Activated T-cell treated with anti-CD3 and anti-CD28 coated beads, Interleukin-2, amount 50 U/mL, for 4 hours (primary cell): ENCODE data around the gene FSCN2. TPM values are rescaled to one million over a fixed set of nuclear protein-coding genes. Genes with fewer than 3 reads are reported as not detected.

Source experiments
- ATAC-seq, 2 donors: fragments of 200-7000 bp; cut with Tn5 transposase; one replicate each; pipeline ENCODE4 v1.10.0; 2021
- DNase-seq: peaks from one replicate; pipeline ENCODE4 v3.0.0-alpha.2; 2020
- H3K27me3 Mint-ChIP-seq: one replicate; pipeline ENCODE4 v1.8.0; 2021; ENCODE audit warnings: low read depth, mixed read lengths
- H3K36me3 Mint-ChIP-seq: one replicate; pipeline ENCODE4 v1.8.0; 2022; ENCODE audit warnings: mixed read lengths; ENCODE audit not compliant: insufficient read depth
- H3K4me1 Mint-ChIP-seq: one replicate; pipeline ENCODE4 v1.8.0; 2021; ENCODE audit warnings: low read depth, mixed read lengths
- H3K4me3 Mint-ChIP-seq: one replicate; pipeline ENCODE4 v1.8.0; 2021; ENCODE audit warnings: mild to moderate bottlenecking, moderate library complexity, mixed read lengths
- H3K9me3 Mint-ChIP-seq: one replicate; pipeline ENCODE4 v1.8.0; 2021; ENCODE audit warnings: mixed read lengths
- total RNA-seq, 3 donors: library from RNA; stranded (reverse); gene quantifications; one replicate each; pipeline ENCODE4 v1.2.1, GENCODE V29; 2021

The FSCN2 gene
- total RNA-seq, 3 donors from 2014 or later = 0.33 to 0.58 TPM; not detected in 1

GRCh38 chr17:81556175-81556691 is 28.1 kb downstream of the FSCN2 start:
- DNase-seq (no peak), ATAC-seq (no peak)
- Mint-ChIP-seq H3K9me3 (no peaks in the 10 kb centered on the region), H3K36me3 (peaks cover 15% of the 10 kb centered on the region), H3K4me1 (peaks cover 21% of the 10 kb centered on the region), H3K27me3 (no peaks in the 10 kb centered on the region), H3K4me3 (no peak overlapping the region)

- DNase-seq (no peak), ATAC-seq (no peak)
- H3K36me3 Mint-ChIP-seq = peaks cover 15% of the 10 kb centered on the region
- H3K27me3 Mint-ChIP-seq = no peaks in the 10 kb centered on the region
- no peaks in the 10 kb centered on the region for H3K9me3 Mint-ChIP-seq
- peaks cover 18% of the 10 kb centered on the region for H3K4me1 Mint-ChIP-seq
- no peak overlapping the region for H3K4me3 Mint-ChIP-seq
Measured at GRCh38 chr17:81556863-81557262, 28.7 kb downstream of the FSCN2 start.

- Mint-ChIP-seq H3K36me3 (peaks cover 15% of the 10 kb centered on the region), H3K4me1 (peaks cover 18% of the 10 kb centered on the region), H3K4me3 (no peak overlapping the region), H3K27me3 (no peaks in the 10 kb centered on the region), H3K9me3 (no peaks in the 10 kb centered on the region)
- ATAC-seq = no peak
- no peak for DNase-seq
Measured at GRCh38 chr17:81557276-81558114, 29.3 kb downstream of the FSCN2 start.

GRCh38 chr17:81558115-81558468 is 29.9 kb downstream of the FSCN2 start:
- no peaks in the 10 kb centered on the region for H3K27me3 Mint-ChIP-seq
- ATAC-seq (no peak), DNase-seq (no peak)
- no peaks in the 10 kb centered on the region for H3K9me3 Mint-ChIP-seq
- H3K4me3 Mint-ChIP-seq = no peak overlapping the region
- H3K4me1 Mint-ChIP-seq = peaks cover 18% of the 10 kb centered on the region
- H3K36me3 Mint-ChIP-seq = peaks cover 15% of the 10 kb centered on the region

- Mint-ChIP-seq H3K4me3 (no peak overlapping the region), H3K4me1 (peaks cover 7% of the 10 kb centered on the region), H3K9me3 (no peaks in the 10 kb centered on the region), H3K36me3 (peaks cover 15% of the 10 kb centered on the region), H3K27me3 (no peaks in the 10 kb centered on the region)
- ATAC-seq = no peak
- no peak for DNase-seq
Measured at GRCh38 chr17:81558941-81559806, 31.0 kb downstream of the FSCN2 start.

GRCh38 chr17:81561494-81561885 is 33.3 kb downstream of the FSCN2 start:
- no peak overlapping the region for H3K4me3 Mint-ChIP-seq
- H3K27me3 Mint-ChIP-seq = no peaks in the 10 kb centered on the region
- H3K9me3 Mint-ChIP-seq = no peaks in the 10 kb centered on the region
- DNase-seq (no peak), ATAC-seq (no peak)
- peaks cover 27% of the 10 kb centered on the region for H3K36me3 Mint-ChIP-seq
- peaks cover 3% of the 10 kb centered on the region for H3K4me1 Mint-ChIP-seq

GRCh38 chr17:81563861-81564586 is 35.8 kb downstream of the FSCN2 start:
- Mint-ChIP-seq H3K4me1 (peaks cover 3% of the 10 kb centered on the region), H3K27me3 (no peaks in the 10 kb centered on the region), H3K9me3 (no peaks in the 10 kb centered on the region), H3K36me3 (peaks cover 27% of the 10 kb centered on the region), H3K4me3 (no peak overlapping the region)
- no peak for ATAC-seq
- no peak for DNase-seq

- H3K36me3 Mint-ChIP-seq = peaks cover 28% of the 10 kb centered on the region
- H3K4me3 Mint-ChIP-seq = no peak overlapping the region
- peaks cover 3% of the 10 kb centered on the region for H3K4me1 Mint-ChIP-seq
- no peaks in the 10 kb centered on the region for H3K9me3 Mint-ChIP-seq
- no peaks in the 10 kb centered on the region for H3K27me3 Mint-ChIP-seq
- no peak for DNase-seq
- no peak for ATAC-seq
Measured at GRCh38 chr17:81564778-81565177, 36.6 kb downstream of the FSCN2 start.

- Mint-ChIP-seq H3K9me3 (no peaks in the 10 kb centered on the region), H3K4me3 (no peak overlapping the region), H3K27me3 (no peaks in the 10 kb centered on the region), H3K4me1 (peaks cover 3% of the 10 kb centered on the region), H3K36me3 (peaks cover 28% of the 10 kb centered on the region)
- ATAC-seq (no peak), DNase-seq (no peak)
Measured at GRCh38 chr17:81565231-81565630, 37.1 kb downstream of the FSCN2 start.

GRCh38 chr17:81566461-81567126 is 38.4 kb downstream of the FSCN2 start:
- Mint-ChIP-seq H3K9me3 (no peaks in the 10 kb centered on the region), H3K4me1 (no peaks in the 10 kb centered on the region), H3K36me3 (peaks cover 29% of the 10 kb centered on the region), H3K4me3 (no peak overlapping the region), H3K27me3 (no peaks in the 10 kb centered on the region)
- DNase-seq (no peak), ATAC-seq (no peak)

GRCh38 chr17:81567191-81567590 is 39.0 kb downstream of the FSCN2 start:
- H3K27me3 Mint-ChIP-seq = no peaks in the 10 kb centered on the region
- no peak for DNase-seq
- H3K4me3 Mint-ChIP-seq = no peak overlapping the region
- peaks cover 29% of the 10 kb centered on the region for H3K36me3 Mint-ChIP-seq
- H3K4me1 Mint-ChIP-seq = no peaks in the 10 kb centered on the region
- H3K9me3 Mint-ChIP-seq = no peaks in the 10 kb centered on the region
- no peak for ATAC-seq

- H3K4me1 Mint-ChIP-seq = no peaks in the 10 kb centered on the region
- ATAC-seq (no peak), DNase-seq (no peak)
- H3K27me3 Mint-ChIP-seq = no peaks in the 10 kb centered on the region
- no peaks in the 10 kb centered on the region for H3K9me3 Mint-ChIP-seq
- no peak overlapping the region for H3K4me3 Mint-ChIP-seq
- peaks cover 35% of the 10 kb centered on the region for H3K36me3 Mint-ChIP-seq
Measured at GRCh38 chr17:81568416-81568815, 40.2 kb downstream of the FSCN2 start.

- H3K36me3 Mint-ChIP-seq = peaks cover 34% of the 10 kb centered on the region
Measured at GRCh38 chr17:81569986-81570514, 41.9 kb downstream of the FSCN2 start.

More at GRCh38 chr17:81569986-81570514, 41.9 kb downstream of the FSCN2 start:
- DNase-seq = no peak
- ATAC-seq = no peak
- Mint-ChIP-seq H3K9me3 (no peaks in the 10 kb centered on the region), H3K4me3 (no peak overlapping the region), H3K4me1 (no peaks in the 10 kb centered on the region), H3K27me3 (no peaks in the 10 kb centered on the region)
